Activated B cell treated with CpG ODN at 0.5 μM for 24 hours (primary cell): ENCODE measurements around the gene PI3. TPM values are rescaled to one million over a fixed set of nuclear protein-coding genes. Genes with fewer than 3 reads are reported as not detected.

Experiments
- ATAC-seq: fragments of 200-7000 bp; cut with Tn5 transposase; one replicate; pipeline ENCODE4 v1.10.0; 2021; ENCODE audit warnings: low read depth, mild to moderate bottlenecking, moderate library complexity
- CTCF ChIA-PET: fragments of 350-600 bp; sonication (Branson Sonifier 250); formaldehyde crosslinking; loops from one replicate; lab custom pipeline; 2021; ENCODE audit warnings: antibody characterized with exemption; lab: Charles Lee
- POLR2A ChIA-PET: fragments of 350-600 bp; sonication (Branson Sonifier 250); formaldehyde crosslinking; loops from one replicate; lab custom pipeline; 2021; ENCODE audit warnings: antibody characterized with exemption; lab: Charles Lee
- DNase-seq: peaks from one replicate; pipeline ENCODE4 v3.0.0; 2022
- H3K27ac Mint-ChIP-seq: one replicate; pipeline ENCODE4 v1.8.0; 2020; ENCODE audit warnings: mixed read lengths
- H3K27me3 Mint-ChIP-seq: one replicate; pipeline ENCODE4 v1.8.0; 2021; ENCODE audit warnings: mixed read lengths
- H3K36me3 Mint-ChIP-seq: one replicate; pipeline ENCODE4 v1.8.0; 2021; ENCODE audit warnings: low read depth, mixed read lengths
- H3K4me1 Mint-ChIP-seq: one replicate; pipeline ENCODE4 v1.8.0; 2021; ENCODE audit warnings: mixed read lengths
- H3K4me3 Mint-ChIP-seq: one replicate; pipeline ENCODE4 v1.8.0; 2020; ENCODE audit warnings: mild to moderate bottlenecking, mixed read lengths
- H3K9me3 Mint-ChIP-seq: one replicate; pipeline ENCODE4 v1.8.0; 2020; ENCODE audit warnings: mixed read lengths
- CTCF ChIP-seq: fragments of 200-600 bp; IDR thresholded peaks from one replicate; pipeline ENCODE4 v1.8.0; 2022; ENCODE audit warnings: antibody characterized with exemption, mild to moderate bottlenecking
- intact Hi-C: fragments of 100-400 bp; cut with micrococcal nuclease; formaldehyde crosslinking; loops from one replicate; pipeline ENCODE4 v1.15.1; 2024
- total RNA-seq: library from RNA; stranded (reverse); gene quantifications from 2 replicates; pipeline ENCODE4 v1.2.3, GENCODE V29; 2022

PI3 gene
- total RNA-seq, 1 donor from 2014 or later: not detected

- CTCF ChIA-PET: no interaction called here
- ATAC-seq: no peak
- no peaks in the 10 kb centered on the region for H3K4me1 Mint-ChIP-seq
These were observed 13.0 kb downstream of the PI3 start for GRCh38 chr20:45187693-45188092.

GRCh38 chr20:45189067-45189609, 14.4 kb downstream of the PI3 start:
- CTCF ChIA-PET: no interaction called here
- Mint-ChIP-seq H3K36me3 (no peaks in the 10 kb centered on the region), H3K27ac (no peak overlapping the region), H3K4me1 (no peaks in the 10 kb centered on the region), H3K4me3 (no peak overlapping the region), H3K27me3 (peaks cover 8% of the 10 kb centered on the region), H3K9me3 (no peaks in the 10 kb centered on the region)
- intact Hi-C loops: no loop called here
- ATAC-seq (no peak), DNase-seq (no peak)
- no peak for TF ChIP-seq CTCF
- POLR2A ChIA-PET: no interaction called here

More at GRCh38 chr20:45187693-45188092, 13.0 kb downstream of the PI3 start:
- H3K27me3 Mint-ChIP-seq: peaks cover 6% of the 10 kb centered on the region
- intact Hi-C loops: no loop called here
- TF ChIP-seq CTCF: no peak
- no peak overlapping the region for H3K27ac Mint-ChIP-seq
- H3K36me3 Mint-ChIP-seq: no peaks in the 10 kb centered on the region
- DNase-seq: no peak
- POLR2A ChIA-PET: no interaction called here
- H3K9me3 Mint-ChIP-seq: no peaks in the 10 kb centered on the region
- H3K4me3 Mint-ChIP-seq: no peak overlapping the region

GRCh38 chr20:45189861-45190260, 15.2 kb downstream of the PI3 start:
- H3K9me3 Mint-ChIP-seq: peaks cover 2% of the 10 kb centered on the region
- ATAC-seq (no peak), DNase-seq (no peak)
- no peak overlapping the region for H3K27ac Mint-ChIP-seq
- H3K36me3 Mint-ChIP-seq: no peaks in the 10 kb centered on the region
- intact Hi-C loops: no loop called here
- no peaks in the 10 kb centered on the region for H3K4me1 Mint-ChIP-seq
- H3K4me3 Mint-ChIP-seq: no peak overlapping the region
- no peak for TF ChIP-seq CTCF
- POLR2A ChIA-PET: no interaction called here
- H3K27me3 Mint-ChIP-seq: peaks cover 8% of the 10 kb centered on the region
- CTCF ChIA-PET: no interaction called here

- no peaks in the 10 kb centered on the region for H3K36me3 Mint-ChIP-seq
- intact Hi-C loops: no loop called here
- DNase-seq: no peak
- ChIA-PET POLR2A (no interaction called here), CTCF (no interaction called here)
- H3K9me3 Mint-ChIP-seq: peaks cover 2% of the 10 kb centered on the region
- no peak for TF ChIP-seq CTCF
- no peak overlapping the region for H3K27ac Mint-ChIP-seq
- no peak for ATAC-seq
- no peaks in the 10 kb centered on the region for H3K4me1 Mint-ChIP-seq
- no peak overlapping the region for H3K4me3 Mint-ChIP-seq
- H3K27me3 Mint-ChIP-seq: peaks cover 8% of the 10 kb centered on the region
These were observed 17.2 kb downstream of the PI3 start for GRCh38 chr20:45191926-45192325.

GRCh38 chr20:45193331-45193730, 18.6 kb downstream of the PI3 start:
- Mint-ChIP-seq H3K9me3 (peaks cover 2% of the 10 kb centered on the region), H3K27ac (no peak overlapping the region), H3K27me3 (peaks cover 9% of the 10 kb centered on the region), H3K36me3 (no peaks in the 10 kb centered on the region), H3K4me1 (no peaks in the 10 kb centered on the region), H3K4me3 (no peak overlapping the region)
- TF ChIP-seq CTCF: no peak
- POLR2A ChIA-PET: no interaction called here
- ATAC-seq: no peak
- intact Hi-C loops: no loop called here
- no peak for DNase-seq
- CTCF ChIA-PET: no interaction called here
